Ovary (tissue), 9 donors: Measurements from ENCODE around the gene CIAO3. TPM values are rescaled to one million over a fixed set of nuclear protein-coding genes. Genes with fewer than 3 reads are reported as not detected.

Experiments used
- DNase-seq, 5 donors: peaks; one replicate each; pipeline ENCODE4 v3.0.0-alpha.2; 2019 to 2020
- H3K27ac ChIP-seq, 2 donors: fragments of 200-600 bp; one replicate each; pipeline versions ENCODE4 v1.5.1 to v1.8.0; 2019 to 2022
- H3K27me3 ChIP-seq: fragments of 200-600 bp; one replicate; pipeline ENCODE4 v1.8.0; 2022
- H3K36me3 ChIP-seq: fragments of 200-600 bp; sonication (generic); one replicate; pipeline ENCODE4 v1.5.1; 2019
- H3K4me1 ChIP-seq: one replicate; pipeline ENCODE4 v1.8.1; 2013; ENCODE audit warnings: mild to moderate bottlenecking, moderate library complexity; ENCODE audit not compliant: insufficient read depth
- H3K4me3 ChIP-seq: fragments of 200-600 bp; sonication (generic); one replicate; pipeline ENCODE4 v1.5.1; 2017
- H3K9me3 ChIP-seq, 2 donors: fragments of 200-600 bp in 1 of 2; sonication (generic) in 1 of 2; one replicate each; pipeline versions ENCODE4 v1.5.1 to v1.8.1; 2013 to 2019; ENCODE audit warnings: mild to moderate bottlenecking in 1 of 2, moderate library complexity in 1 of 2
- CTCF ChIP-seq, 3 donors: fragments of 450-650 bp in 2 of 3; fragments of 200-600 bp in 1 of 3; IDR thresholded peaks; one replicate each; pipeline versions ENCODE4 v1.5.1 to v1.8.0; 2016 to 2022; ENCODE audit warnings: antibody characterized with exemption in 3 of 3, mild to moderate bottlenecking in 1 of 3
- EP300 ChIP-seq: sonication (generic); formaldehyde crosslinking; IDR thresholded peaks from one replicate; pipeline ENCODE4 v1.6.1; 2017; ENCODE audit warnings: antibody characterized with exemption
- POLR2A ChIP-seq: fragments of 450-650 bp; IDR thresholded peaks from one replicate; pipeline ENCODE4 v1.6.1; 2017; ENCODE audit warnings: antibody characterized with exemption, mild to moderate bottlenecking, moderate library complexity
- WGBS, 3 donors: extraction: QIAGEN DNeasy Blood & Tissue Kit in 1 of 3; methylation state at CpG; one replicate each; pipeline versions ENCODE4 v1.1.5 to v1.1.7; 2013 to 2017; 5-methylcytosine and 5-hydroxymethylcytosine counted together
- intact Hi-C, 4 donors: fragments of 100-400 bp; cut with DNase I; formaldehyde crosslinking; loops; one replicate each; pipeline versions ENCODE4 v1.11.0 to v1.15.1; 2022 to 2023
- polyA plus RNA-seq, 2 donors: library from polyadenylated mRNA; stranded (reverse); fragments of 200-250 nt in 1 of 2; fragments of 350-450 nt in 1 of 2; fragmentation: Illumina TruSeq in 1 of 2; extraction: RNeasy Lipid Tissue Mini Kit (QIAGEN cat#74804) in 1 of 2; gene quantifications; one replicate each; pipeline ENCODE4 v1.2.3, GENCODE V29; 2013 to 2014
- total RNA-seq, 7 donors: library from RNA; depleted of rRNA in 2 of 7; stranded (reverse); fragments of >200 nt in 2 of 7; fragmentation: NEBNext Ultra II Directional in 3 of 7; extraction: Animal tissue kit (Norgen Biotek cat#: 25700) in 3 of 7; gene quantifications; one replicate each; pipeline versions ENCODE4 v1.1.0 to v1.2.4, GENCODE V29; 2016 to 2023
- donor health status: DM: no; HTN: no; CAD: no; lungs with moderate emphysema.
- donor health status: DM: no; HTN: no; CAD: no.
- donor health status: Bipolar disorder and iron deficiency.
- donor health status: DM: yes; HTN: yes; CAD: no.
- donor health status: DM: no; HTN: no; CAD: no.
- donor health status: DM: yes; HTN: yes; CAD: no.

CIAO3 gene
- total and polyA plus RNA-seq, 9 donors = 8.5 to 32.5 (median 21.0) TPM

- TF ChIP-seq POLR2A = no peak
- no peak for TF ChIP-seq EP300
- no peak for TF ChIP-seq CTCF (IDR thresholded peaks at IDR 0.05)
- H3K27ac ChIP-seq = no peak overlapping the region
- no peak for DNase-seq
- H3K27me3 ChIP-seq = no peaks in the 10 kb centered on the region
- no peak overlapping the region for H3K4me3 ChIP-seq
- intact Hi-C loops = no loop called here
- WGBS, 3 donors = 52 to 60% (median 58%) methylated on average over 39 of the region's 39 CpGs
- H3K4me1 ChIP-seq = no peaks in the 10 kb centered on the region
- H3K9me3 ChIP-seq = peaks cover 0 to under 1% of the 10 kb centered on the region in 2 donors
- no peaks in the 10 kb centered on the region for H3K36me3 ChIP-seq
Measured at GRCh38 chr16:751152-752006, 10.6 kb upstream of the CIAO3 start.

GRCh38 chr16:750485-750884, 9.7 kb upstream of the CIAO3 start:
- DNase-seq = no peak
- Histone ChIP-seq H3K9me3 (no peaks in the 10 kb centered on the region), H3K36me3 (no peaks in the 10 kb centered on the region), H3K4me1 (no peaks in the 10 kb centered on the region), H3K4me3 (no peak overlapping the region), H3K27me3 (no peaks in the 10 kb centered on the region), H3K27ac (no peak overlapping the region)
- 34 to 48% (median 48%) methylated on average over 9 of the region's 9 CpGs for WGBS, 3 donors
- intact Hi-C loops = no loop called here
- TF ChIP-seq EP300 (no peak), CTCF (IDR thresholded peaks at IDR 0.05) (no peak), POLR2A (no peak)

- 56 to 83% (median 70%) methylated on average over 6 of the region's 6 CpGs for WGBS, 3 donors
- intact Hi-C loops = no loop called here
- H3K27me3 ChIP-seq = no peaks in the 10 kb centered on the region
Measured at GRCh38 chr16:749010-749409, 8.2 kb upstream of the CIAO3 start.

GRCh38 chr16:747978-748746, 7.4 kb upstream of the CIAO3 start:
- Histone ChIP-seq H3K27me3 (no peaks in the 10 kb centered on the region), H3K36me3 (no peaks in the 10 kb centered on the region), H3K9me3 (no peaks in the 10 kb centered on the region), H3K4me3 (no peak overlapping the region), H3K4me1 (no peaks in the 10 kb centered on the region), H3K27ac (no peak overlapping the region)
- 75 to 81% (median 77%) methylated on average over 39 of the region's 39 CpGs for WGBS, 3 donors
- DNase-seq = no peak
- intact Hi-C loops = no loop called here
- TF ChIP-seq EP300 = no peak
- no peak for TF ChIP-seq POLR2A
- TF ChIP-seq CTCF (IDR thresholded peaks at IDR 0.05) = no peak

More at GRCh38 chr16:749010-749409, 8.2 kb upstream of the CIAO3 start:
- Histone ChIP-seq H3K36me3 (no peaks in the 10 kb centered on the region), H3K4me3 (no peak overlapping the region), H3K27ac (no peak overlapping the region), H3K4me1 (no peaks in the 10 kb centered on the region), H3K9me3 (no peaks in the 10 kb centered on the region)
- no peak for DNase-seq
- TF ChIP-seq POLR2A (no peak), CTCF (IDR thresholded peaks at IDR 0.05) (no peak)
